Activated naive CD4-positive, alpha-beta T cell treated with anti-CD3 and anti-CD28 coated beads, Interleukin-2, amount 50 U/mL, for 72 hours (primary cell): Measurements from ENCODE around the gene IMP4. TPM values are rescaled to one million over a fixed set of nuclear protein-coding genes. Genes with fewer than 3 reads are reported as not detected.

Source experiments
- ATAC-seq, 2 donors: fragments of 150-1000 bp; cut with Tn5 transposase; 2 replicates each; pipeline ENCODE4 v1.10.0; 2021; ENCODE audit warnings: mild to moderate bottlenecking in 2 of 2, moderate library complexity in 2 of 2
- DNase-seq, 2 donors: peaks; one replicate each; pipeline ENCODE4 v3.0.0; 2021 to 2022; ENCODE audit warnings: low spot score in 2 of 2
- H3K27ac Mint-ChIP-seq, 2 donors: one replicate each; pipeline ENCODE4 v1.8.0; 2022; ENCODE audit warnings: mild to moderate bottlenecking in 2 of 2, mixed read lengths in 2 of 2
- H3K36me3 Mint-ChIP-seq, 2 donors: one replicate each; pipeline ENCODE4 v1.8.0; 2022; ENCODE audit warnings: mixed read lengths in 2 of 2
- H3K9me3 Mint-ChIP-seq, 2 donors: one replicate each; pipeline ENCODE4 v1.8.0; 2022; ENCODE audit warnings: mixed read lengths in 2 of 2
- total RNA-seq, 2 donors: library from RNA; stranded (reverse); gene quantifications; one replicate each; pipeline ENCODE4 v1.2.3, GENCODE V29; 2022

IMP4 gene
- 100 to 1,000 TPM in 1 of 2 donors, 10 to 100 TPM in 1; 91.0 to 106 TPM for total RNA-seq

GRCh38 chr2:130342533-130343275, at the start of gene IMP4:
Gene IMP4 (plus strand): TSS chr2:130342897. CDS start chr2:130342933, 36 bp downstream.
- DNase-seq, result peak; percentile 90 to 95
- peaks cover 37 to 44% of the 10 kb centered on the region in 2 donors for H3K36me3 Mint-ChIP-seq
- peak within 1 kb of the TSS; percentile 94 to 99 for H3K27ac Mint-ChIP-seq
- ATAC-seq, result peak; percentile 89
- H3K9me3 Mint-ChIP-seq, result no peaks in the 10 kb centered on the region

DNA sequence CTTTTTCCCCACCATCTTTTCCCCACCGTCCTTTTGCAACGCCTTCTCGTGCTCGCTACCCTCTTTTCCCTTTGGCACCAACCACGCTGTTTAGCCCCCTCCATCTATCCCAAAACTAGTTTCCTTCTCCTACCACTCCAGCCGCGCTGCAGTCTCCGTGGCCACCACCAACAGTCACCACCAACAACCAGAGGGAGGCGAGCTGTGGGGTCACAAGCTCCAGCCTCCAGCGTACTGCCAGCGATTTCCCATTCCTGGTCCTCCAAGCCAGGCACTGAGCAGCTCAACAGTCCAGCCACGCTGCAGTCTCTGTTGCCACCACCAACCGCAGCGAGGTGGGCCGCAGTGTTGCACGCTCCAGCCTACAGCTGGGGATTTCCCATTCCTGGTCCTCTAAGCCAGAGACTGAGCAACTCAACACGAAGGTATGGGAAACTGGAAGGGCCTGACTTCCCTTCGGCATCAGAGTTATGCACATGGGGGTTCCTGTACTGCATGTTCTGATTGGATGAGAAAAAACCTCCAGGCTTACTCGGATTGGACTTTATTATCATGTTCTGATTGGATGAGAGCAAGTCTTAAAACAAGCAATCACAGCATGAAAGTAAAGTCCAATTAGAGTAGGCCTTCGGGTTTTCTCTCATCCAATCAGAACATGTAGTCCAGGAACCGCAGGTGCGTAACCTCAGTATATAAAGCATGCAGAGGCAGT, 42.3 kb upstream of the IMP4 start:
- no peak for DNase-seq
- Mint-ChIP-seq H3K9me3 (no peaks in the 10 kb centered on the region), H3K27ac (no peak overlapping the region), H3K36me3 (no peaks in the 10 kb centered on the region)
- no peak for ATAC-seq

GRCh38 chr2:130300970-130301348, 41.7 kb upstream of the IMP4 start:
- DNase-seq (no peak), ATAC-seq (no peak)
- Mint-ChIP-seq H3K36me3 (no peaks in the 10 kb centered on the region), H3K9me3 (no peaks in the 10 kb centered on the region), H3K27ac (no peak overlapping the region)

DNA sequence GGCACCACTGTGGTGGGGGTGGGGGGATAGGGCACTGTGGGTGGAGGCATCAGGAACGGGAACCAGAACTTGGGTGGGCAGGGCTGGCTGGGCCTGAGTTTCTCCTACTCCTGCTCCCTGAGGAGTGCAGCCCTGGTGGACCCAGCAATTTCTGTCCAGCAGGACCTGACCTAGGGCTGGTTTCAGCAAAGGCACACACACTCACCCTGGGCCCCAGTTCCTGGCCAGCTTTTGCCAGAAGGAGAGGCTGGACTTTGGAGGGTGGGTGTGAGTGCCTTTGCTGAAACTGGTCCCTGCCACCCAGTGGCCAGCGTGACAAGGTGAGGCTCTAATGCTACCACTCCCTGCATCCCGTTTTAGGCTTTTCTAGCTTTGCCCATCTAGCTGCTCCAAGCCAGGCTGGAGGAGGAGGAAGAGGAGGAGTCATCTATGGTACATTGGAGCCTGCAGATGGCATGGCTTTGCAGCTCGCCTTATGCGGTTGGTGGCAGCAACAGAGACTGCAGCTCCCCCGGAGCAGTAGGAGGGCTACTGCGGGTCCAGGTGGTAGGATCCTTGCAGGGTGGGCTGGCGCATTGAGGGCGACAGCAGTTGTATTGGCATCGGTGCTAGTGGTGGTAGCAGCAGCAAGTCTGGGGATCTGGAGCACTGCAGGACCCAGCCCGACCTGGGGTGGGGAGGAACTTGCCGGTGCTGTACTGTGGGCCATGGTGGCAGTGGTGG, 40.4 kb upstream of the IMP4 start:
- Mint-ChIP-seq H3K27ac (no peak overlapping the region), H3K36me3 (no peaks in the 10 kb centered on the region), H3K9me3 (no peaks in the 10 kb centered on the region)
- ATAC-seq, result no peak
- no peak for DNase-seq

GRCh38 chr2:130303169-130303568, 39.5 kb upstream of the IMP4 start:
- ATAC-seq, result no peak
- H3K9me3 Mint-ChIP-seq, result no peaks in the 10 kb centered on the region

DNA sequence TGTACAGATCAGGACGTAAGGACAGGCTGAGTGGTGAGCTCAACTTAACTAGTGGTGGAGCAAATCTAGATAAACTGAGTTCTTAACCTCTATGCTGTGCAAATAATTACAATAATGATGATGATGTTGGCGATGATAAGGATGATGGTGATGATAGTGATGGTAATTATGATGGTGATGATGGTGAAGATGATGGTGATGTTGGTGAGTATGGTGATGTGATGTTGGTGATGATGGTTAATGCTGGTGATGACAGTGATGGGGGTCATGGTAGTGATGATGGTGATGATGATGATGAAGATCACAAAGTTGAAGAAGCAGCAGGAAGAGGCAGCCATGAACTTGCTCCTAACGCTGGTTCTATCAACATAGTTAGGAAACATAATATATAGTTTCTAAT, 38.0 kb upstream of the IMP4 start:
- Mint-ChIP-seq H3K9me3 (no peaks in the 10 kb centered on the region), H3K27ac (no peak overlapping the region), H3K36me3 (no peaks in the 10 kb centered on the region)
- DNase-seq, result no peak
- ATAC-seq, result no peak

More at GRCh38 chr2:130303169-130303568, 39.5 kb upstream of the IMP4 start:
- no peak for DNase-seq
- H3K36me3 Mint-ChIP-seq, result no peaks in the 10 kb centered on the region
- no peak overlapping the region for H3K27ac Mint-ChIP-seq

DNA sequence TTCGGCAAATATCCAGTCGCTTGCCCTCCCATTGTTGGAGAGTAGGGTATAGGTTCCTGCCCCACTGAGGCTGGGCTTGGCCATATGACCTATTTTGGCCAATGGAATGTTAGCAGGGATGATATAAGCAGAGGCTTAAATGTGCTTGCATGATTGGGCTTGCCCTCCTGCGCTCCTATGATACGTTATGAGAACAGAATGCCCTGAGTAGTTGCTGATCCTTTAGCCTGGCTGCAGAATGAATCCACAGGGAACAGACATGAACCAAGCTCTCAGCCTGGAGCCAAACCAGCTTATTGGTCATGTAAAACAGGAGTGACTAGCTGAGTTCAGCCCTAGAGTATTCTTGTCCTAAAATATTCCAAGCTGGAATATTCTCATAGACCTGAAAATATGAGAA, 34.8 kb upstream of the IMP4 start:
- Mint-ChIP-seq H3K9me3 (no peaks in the 10 kb centered on the region), H3K27ac (no peak overlapping the region), H3K36me3 (no peaks in the 10 kb centered on the region)
- ATAC-seq (no peak), DNase-seq (no peak)

GRCh38 chr2:130310881-130311280, 31.8 kb upstream of the IMP4 start:
- H3K36me3 Mint-ChIP-seq, result no peaks in the 10 kb centered on the region

GRCh38 chr2:130313812-130314334, 28.8 kb upstream of the IMP4 start:
- no peak for ATAC-seq

More at GRCh38 chr2:130310881-130311280, 31.8 kb upstream of the IMP4 start:
- DNase-seq, result no peak
- no peak overlapping the region for H3K27ac Mint-ChIP-seq
- H3K9me3 Mint-ChIP-seq, result no peaks in the 10 kb centered on the region
- no peak for ATAC-seq

DNA sequence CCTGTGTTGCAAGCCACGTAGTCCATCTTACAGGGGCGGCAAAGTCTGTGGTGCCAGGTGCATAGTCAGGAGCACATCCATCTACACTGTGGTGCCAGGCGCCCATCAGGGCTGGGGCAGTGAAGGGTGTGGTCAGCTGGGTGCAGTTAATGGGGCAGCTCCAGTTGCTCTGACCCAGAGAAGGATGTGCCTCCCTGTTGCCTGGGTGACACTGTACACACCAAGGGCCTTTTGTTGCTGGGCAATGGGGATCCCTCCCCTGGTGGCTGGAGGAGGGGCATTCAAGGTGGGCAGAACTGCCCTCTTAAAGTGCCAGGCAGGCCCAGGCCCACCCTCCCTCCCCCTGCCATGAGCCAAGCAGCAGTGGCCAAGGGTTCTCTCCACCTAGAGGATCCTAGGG, 28.3 kb upstream of the IMP4 start:
- no peak for ATAC-seq
- H3K27ac Mint-ChIP-seq, result no peak overlapping the region
- no peaks in the 10 kb centered on the region for H3K9me3 Mint-ChIP-seq
- no peak for DNase-seq
- H3K36me3 Mint-ChIP-seq, result no peaks in the 10 kb centered on the region

More at GRCh38 chr2:130313812-130314334, 28.8 kb upstream of the IMP4 start:
- no peak overlapping the region for H3K27ac Mint-ChIP-seq
- no peaks in the 10 kb centered on the region for H3K9me3 Mint-ChIP-seq
- H3K36me3 Mint-ChIP-seq, result no peaks in the 10 kb centered on the region
- DNase-seq, result no peak

DNA sequence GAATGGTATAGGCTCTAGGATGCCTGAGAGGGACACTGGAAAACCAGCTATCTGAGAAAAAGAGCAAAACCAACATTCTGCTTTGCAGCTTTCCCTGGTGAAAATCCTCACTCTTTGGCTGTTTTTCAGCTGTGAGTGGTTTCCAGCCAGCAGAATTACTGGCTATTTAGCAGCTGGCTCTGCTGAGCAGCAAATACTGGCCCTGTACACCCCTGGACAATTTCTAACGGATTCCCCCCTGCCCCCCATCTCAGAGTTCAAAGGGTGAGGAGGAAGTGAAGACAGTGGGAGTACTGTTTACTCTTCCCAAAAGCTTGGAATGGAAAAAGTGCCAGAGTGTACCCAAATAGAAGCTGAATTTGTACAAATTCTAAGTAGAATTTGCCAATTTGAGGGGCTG, 26.1 kb upstream of the IMP4 start:
- DNase-seq (no peak), ATAC-seq (no peak)
- H3K36me3 Mint-ChIP-seq, result no peaks in the 10 kb centered on the region

DNA sequence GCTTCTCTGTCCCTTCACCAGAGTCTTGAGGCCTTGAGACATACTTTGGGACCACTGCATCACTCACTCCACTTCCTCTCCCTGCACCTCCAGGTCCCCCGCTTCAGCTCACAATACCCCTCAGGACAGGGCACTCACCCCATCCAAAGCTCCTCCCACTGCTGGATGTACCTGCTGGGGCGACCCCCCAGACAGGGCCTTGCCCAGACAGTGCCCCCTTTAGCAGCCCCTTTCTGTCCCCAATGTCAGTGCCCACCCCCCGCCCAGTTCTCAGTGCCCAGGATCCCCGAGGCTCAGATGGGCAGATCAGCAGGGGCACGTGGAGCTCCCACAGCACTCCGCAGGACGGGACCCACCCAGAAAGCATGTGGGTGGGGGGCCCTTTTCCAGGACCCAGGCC, 23.8 kb upstream of the IMP4 start:
- Mint-ChIP-seq H3K27ac (peak overlapping the region in 1 of 2 donors; percentile 44), H3K36me3 (no peaks in the 10 kb centered on the region), H3K9me3 (no peaks in the 10 kb centered on the region)
- DNase-seq (no peak), ATAC-seq (no peak)

More for the DNA sequence above, 26.1 kb upstream of the IMP4 start:
- Mint-ChIP-seq H3K27ac (no peak overlapping the region), H3K9me3 (no peaks in the 10 kb centered on the region)

GRCh38 chr2:130319536-130319935, 23.2 kb upstream of the IMP4 start:
- Mint-ChIP-seq H3K36me3 (no peaks in the 10 kb centered on the region), H3K9me3 (no peaks in the 10 kb centered on the region), H3K27ac (no peak overlapping the region)
- DNase-seq (no peak), ATAC-seq (no peak)

DNA sequence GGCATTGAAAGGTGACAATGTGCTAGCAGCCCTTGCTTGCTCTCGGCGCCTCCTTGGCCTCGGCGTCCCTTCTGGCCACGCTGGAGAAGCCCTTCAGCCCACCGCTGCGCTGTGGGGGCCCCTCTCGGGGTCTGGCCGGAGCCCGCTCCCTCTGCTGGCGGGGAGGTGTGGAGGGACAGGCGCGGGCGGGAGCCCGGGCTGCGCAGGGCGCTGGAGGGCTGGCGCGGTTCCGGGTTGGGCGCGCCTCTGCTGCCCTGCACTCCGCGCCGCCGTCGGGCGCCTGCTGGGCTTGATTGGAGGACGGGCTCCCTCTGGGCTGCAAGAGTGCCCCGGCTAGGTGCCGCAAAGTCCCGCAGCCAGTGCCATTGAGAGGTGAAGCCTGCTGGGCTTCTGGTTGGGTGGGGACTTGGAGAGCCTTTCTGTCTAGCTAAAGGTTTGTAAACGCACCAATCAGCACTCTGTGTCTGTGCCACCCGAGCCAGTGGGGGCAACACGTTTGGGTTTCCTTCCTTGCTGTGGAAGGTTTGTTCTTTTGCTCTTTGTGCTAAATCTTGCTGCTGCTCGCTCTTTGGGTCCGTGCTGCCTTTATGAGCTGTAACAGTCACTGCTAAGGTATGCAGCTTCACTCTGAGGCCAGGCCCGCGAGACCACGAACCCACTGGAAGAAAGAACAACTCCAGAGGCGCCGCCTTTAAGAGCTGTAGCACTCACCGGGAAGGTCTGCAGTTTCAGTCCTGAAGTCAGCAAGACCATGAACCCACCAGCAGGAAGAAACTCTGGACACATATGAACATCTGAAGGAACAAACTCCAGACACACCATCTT, 14.8 kb upstream of the IMP4 start:
- no peak for ATAC-seq
- Mint-ChIP-seq H3K36me3 (no peaks in the 10 kb centered on the region), H3K27ac (no peak overlapping the region), H3K9me3 (no peaks in the 10 kb centered on the region)
- DNase-seq, result no peak

DNA sequence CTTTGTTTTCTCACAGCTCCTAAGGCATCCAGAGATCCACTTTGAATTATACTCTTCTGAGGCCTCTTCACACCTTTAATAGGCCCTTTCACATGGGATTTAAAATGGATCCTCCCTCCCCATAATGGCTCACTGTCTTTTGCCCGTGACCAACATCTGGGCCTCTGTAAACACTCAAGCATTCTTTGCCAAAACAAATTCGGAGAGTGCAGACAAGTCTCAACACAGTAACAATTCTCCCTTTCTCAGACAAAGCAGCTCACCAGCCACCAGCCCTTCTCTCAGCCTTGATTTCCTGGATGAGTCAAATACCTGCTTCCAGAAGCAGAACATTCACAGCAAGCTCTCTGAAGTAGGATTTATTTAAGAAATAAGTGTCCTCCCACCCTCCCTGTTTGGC, 14.0 kb upstream of the IMP4 start:
- Mint-ChIP-seq H3K36me3 (no peaks in the 10 kb centered on the region), H3K27ac (no peak overlapping the region), H3K9me3 (no peaks in the 10 kb centered on the region)
- ATAC-seq (no peak), DNase-seq (no peak)
